Measurements from ENCODE around the gene SLC6A1.

The SLC6A1 gene

GRCh38 chr3:10978956-10979355 lies 13.6 kb upstream of the SLC6A1 start:
- DNase-seq (ENCODE audit: insufficient read length, low spot score) (no peak), FAIRE-seq (no peak)
- TF ChIP-seq POLR2AphosphoS5 (IDR thresholded peaks at IDR 0.05; ENCODE audit: low read depth, low read length), result no peak
- TF ChIP-seq PAX5 (IDR thresholded peaks at IDR 0.05; ENCODE audit: insufficient read depth, low read length, severe bottlenecking), result no peak
- TF ChIP-seq TAF1 (IDR thresholded peaks at IDR 0.05; ENCODE audit: low read depth, low read length), result no peak
- no peak for TF ChIP-seq POLR2A (IDR thresholded peaks at IDR 0.05; ENCODE audit: low read depth, low read length)
- no peak for TF ChIP-seq SPI1 (IDR thresholded peaks at IDR 0.05; ENCODE audit: low read depth, low read length)
- TF ChIP-seq POU2F2 (IDR thresholded peaks at IDR 0.05; ENCODE audit: low read depth, low read length), result no peak

- no peak for TF ChIP-seq TAF1 (IDR thresholded peaks at IDR 0.05; ENCODE audit: low read depth, low read length)
- no peak for TF ChIP-seq SPI1 (IDR thresholded peaks at IDR 0.05; ENCODE audit: low read depth, low read length)
- TF ChIP-seq POLR2A (IDR thresholded peaks at IDR 0.05; ENCODE audit: low read depth, low read length), result no peak
- no peak for TF ChIP-seq POLR2AphosphoS5 (IDR thresholded peaks at IDR 0.05; ENCODE audit: low read depth, low read length)
- no peak for TF ChIP-seq PAX5 (IDR thresholded peaks at IDR 0.05; ENCODE audit: insufficient read depth, low read length, severe bottlenecking)
- no peak for TF ChIP-seq POU2F2 (IDR thresholded peaks at IDR 0.05; ENCODE audit: low read depth, low read length)
- DNase-seq (ENCODE audit: insufficient read length, low spot score) (no peak), FAIRE-seq (no peak)
Measured at GRCh38 chr3:10980312-10980711, 12.2 kb upstream of the SLC6A1 start.

GRCh38 chr3:10981031-10981430 lies 11.5 kb upstream of the SLC6A1 start:
- FAIRE-seq (no peak), DNase-seq (ENCODE audit: insufficient read length, low spot score) (no peak)
- TF ChIP-seq TAF1 (IDR thresholded peaks at IDR 0.05; ENCODE audit: low read depth, low read length), result no peak
- no peak for TF ChIP-seq PAX5 (IDR thresholded peaks at IDR 0.05; ENCODE audit: insufficient read depth, low read length, severe bottlenecking)
- TF ChIP-seq POLR2A (IDR thresholded peaks at IDR 0.05; ENCODE audit: low read depth, low read length), result no peak
- TF ChIP-seq POU2F2 (IDR thresholded peaks at IDR 0.05; ENCODE audit: low read depth, low read length), result no peak
- no peak for TF ChIP-seq SPI1 (IDR thresholded peaks at IDR 0.05; ENCODE audit: low read depth, low read length)
- no peak for TF ChIP-seq POLR2AphosphoS5 (IDR thresholded peaks at IDR 0.05; ENCODE audit: low read depth, low read length)

GRCh38 chr3:10981961-10982360 lies 10.6 kb upstream of the SLC6A1 start:
- TF ChIP-seq PAX5 (IDR thresholded peaks at IDR 0.05; ENCODE audit: insufficient read depth, low read length, severe bottlenecking), result no peak
- no peak for TF ChIP-seq POLR2A (IDR thresholded peaks at IDR 0.05; ENCODE audit: low read depth, low read length)
- no peak for TF ChIP-seq SPI1 (IDR thresholded peaks at IDR 0.05; ENCODE audit: low read depth, low read length)
- TF ChIP-seq POU2F2 (IDR thresholded peaks at IDR 0.05; ENCODE audit: low read depth, low read length), result no peak
- no peak for TF ChIP-seq TAF1 (IDR thresholded peaks at IDR 0.05; ENCODE audit: low read depth, low read length)
- no peak for TF ChIP-seq POLR2AphosphoS5 (IDR thresholded peaks at IDR 0.05; ENCODE audit: low read depth, low read length)
- FAIRE-seq (no peak), DNase-seq (ENCODE audit: insufficient read length, low spot score) (no peak)

GRCh38 chr3:10982782-10983181 lies 9.8 kb upstream of the SLC6A1 start:
- FAIRE-seq (no peak), DNase-seq (ENCODE audit: insufficient read length, low spot score) (no peak)
- no peak for TF ChIP-seq TAF1 (IDR thresholded peaks at IDR 0.05; ENCODE audit: low read depth, low read length)
- no peak for TF ChIP-seq SPI1 (IDR thresholded peaks at IDR 0.05; ENCODE audit: low read depth, low read length)
- no peak for TF ChIP-seq POLR2A (IDR thresholded peaks at IDR 0.05; ENCODE audit: low read depth, low read length)
- no peak for TF ChIP-seq PAX5 (IDR thresholded peaks at IDR 0.05; ENCODE audit: insufficient read depth, low read length, severe bottlenecking)
- TF ChIP-seq POU2F2 (IDR thresholded peaks at IDR 0.05; ENCODE audit: low read depth, low read length), result no peak
- TF ChIP-seq POLR2AphosphoS5 (IDR thresholded peaks at IDR 0.05; ENCODE audit: low read depth, low read length), result no peak

- DNase-seq (ENCODE audit: insufficient read length, low spot score) (peak; percentile 59), FAIRE-seq (peak; percentile 47)
- TF ChIP-seq TAF1 (IDR thresholded peaks at IDR 0.05; ENCODE audit: low read depth, low read length) (no peak), PAX5 (IDR thresholded peaks at IDR 0.05; ENCODE audit: insufficient read depth, low read length, severe bottlenecking) (no peak), POU2F2 (IDR thresholded peaks at IDR 0.05; ENCODE audit: low read depth, low read length) (no peak), SPI1 (IDR thresholded peaks at IDR 0.05; ENCODE audit: low read depth, low read length) (no peak), POLR2A (IDR thresholded peaks at IDR 0.05; ENCODE audit: low read depth, low read length) (no peak), POLR2AphosphoS5 (IDR thresholded peaks at IDR 0.05; ENCODE audit: low read depth, low read length) (no peak)
Measured at GRCh38 chr3:10983219-10983916, 9.2 kb upstream of the SLC6A1 start.

GRCh38 chr3:10984371-10984896 lies 8.1 kb upstream of the SLC6A1 start:
- no peak for DNase-seq (ENCODE audit: insufficient read length, low spot score)
- TF ChIP-seq POU2F2 (IDR thresholded peaks at IDR 0.05; ENCODE audit: low read depth, low read length) (no peak), SPI1 (IDR thresholded peaks at IDR 0.05; ENCODE audit: low read depth, low read length) (no peak), PAX5 (IDR thresholded peaks at IDR 0.05; ENCODE audit: insufficient read depth, low read length, severe bottlenecking) (no peak)
- FAIRE-seq, result no peak

- DNase-seq (ENCODE audit: insufficient read length, low spot score) (no peak), FAIRE-seq (no peak)
- TF ChIP-seq POU2F2 (IDR thresholded peaks at IDR 0.05; ENCODE audit: low read depth, low read length) (no peak), POLR2AphosphoS5 (IDR thresholded peaks at IDR 0.05; ENCODE audit: low read depth, low read length) (no peak), TAF1 (IDR thresholded peaks at IDR 0.05; ENCODE audit: low read depth, low read length) (no peak), POLR2A (IDR thresholded peaks at IDR 0.05; ENCODE audit: low read depth, low read length) (no peak)
Measured at GRCh38 chr3:10985181-10985580, 7.4 kb upstream of the SLC6A1 start.

- DNase-seq (ENCODE audit: insufficient read length, low spot score) (no peak), FAIRE-seq (no peak)
- TF ChIP-seq PAX5 (IDR thresholded peaks at IDR 0.05; ENCODE audit: insufficient read depth, low read length, severe bottlenecking) (no peak), POLR2A (IDR thresholded peaks at IDR 0.05; ENCODE audit: low read depth, low read length) (no peak), TAF1 (IDR thresholded peaks at IDR 0.05; ENCODE audit: low read depth, low read length) (no peak), POU2F2 (IDR thresholded peaks at IDR 0.05; ENCODE audit: low read depth, low read length) (no peak), SPI1 (IDR thresholded peaks at IDR 0.05; ENCODE audit: low read depth, low read length) (no peak), POLR2AphosphoS5 (IDR thresholded peaks at IDR 0.05; ENCODE audit: low read depth, low read length) (no peak)
Measured at GRCh38 chr3:10986592-10986991, 6.0 kb upstream of the SLC6A1 start.
